ENCODE results near the gene ARMH2. TPM values are rescaled to one million over a fixed set of nuclear protein-coding genes. Genes with fewer than 3 reads are reported as not detected.

Gene ARMH2
- total and polyA plus RNA-seq, 2 donors (not counting 3 experiments of a cell fraction or from before 2014, with no cell fraction given): not detected

- ChIA-PET CTCF (interaction anchor here (0.9 to 1.6 kb wide), 3 partner anchors 11 to 198 kb away, joined by 3 to 7 read pairs (median 3); no protein-coding TSS in a partner anchor), POLR2A (no interaction called here)
- no peak overlapping the region for H2AFZ ChIP-seq (ENCODE audit: low read depth, low read length)
- H3K9me1 ChIP-seq (replicated peaks; ENCODE audit: control insufficient read depth, extremely low read depth, insufficient read depth, low read length): no peaks in the 10 kb centered on the region
- H3K9ac ChIP-seq (replicated peaks; ENCODE audit: extremely low read depth, insufficient read depth, low read length): no peak overlapping the region
- intact Hi-C loops (cut with micrococcal nuclease) (loop anchor here (5.0 to 10.0 kb wide), 3 partner anchors 238 to 396 kb away; no protein-coding TSS in a partner anchor), dilution Hi-C loops (cut with MboI; ENCODE audit: extremely low pct_ligation_motif_present, low sequenced_read_pairs) (no loop called here)
- no peaks in the 10 kb centered on the region for H4K20me1 ChIP-seq (replicated peaks; ENCODE audit: control insufficient read depth, extremely low read depth, insufficient read depth, low read length)
- no peak overlapping the region for H3K27ac ChIP-seq (ENCODE audit: insufficient read depth, low read depth, low read length)
- DNase-seq (ENCODE audit: low read depth, low spot score) (no peak), FAIRE-seq (no peak)
- TF ChIP-seq GATA2 (IDR thresholded peaks at IDR 0.05; ENCODE audit: insufficient read depth, insufficient read length, low read depth, low read length) (no peak), JUN (IDR thresholded peaks at IDR 0.05; ENCODE audit: borderline replicate concordance, insufficient read depth, insufficient read length, low read depth) (no peak), POLR2A (IDR thresholded peaks at IDR 0.05; ENCODE audit: low read depth, low read length) (no peak), FOS (IDR thresholded peaks at IDR 0.05; ENCODE audit: borderline replicate concordance, insufficient read depth, low read length) (no peak), CTCF (IDR thresholded peaks at IDR 0.05; ENCODE audit: extremely low read depth in 1 of 2, insufficient read depth in 1 of 2, low read depth in 1 of 2, low read length in 2 of 2) (no peak), POLR2AphosphoS5 (IDR thresholded peaks at IDR 0.05; ENCODE audit: insufficient read depth, low read depth, low read length) (no peak), MAX (IDR thresholded peaks at IDR 0.05; ENCODE audit: insufficient read depth, insufficient read length) (no peak), MYC (IDR thresholded peaks at IDR 0.05; ENCODE audit: low read depth, low read length) (no peak), EZH2 (IDR thresholded peaks at IDR 0.05; ENCODE audit: borderline replicate concordance, low read depth, low read length, severe bottlenecking) (no peak)
- no peak overlapping the region for H3K4me3 ChIP-seq (replicated peaks in 1 of 3; ENCODE audit: insufficient read depth in 1 of 3, low read depth in 1 of 3, low read length in 3 of 3)
- peaks cover 23% of the 10 kb centered on the region for H3K4me1 ChIP-seq (ENCODE audit: control insufficient read depth, extremely low read depth, insufficient read depth, low read length)
- no peaks in the 10 kb centered on the region for H3K9me3 ChIP-seq (replicated peaks; ENCODE audit: control insufficient read depth, insufficient read depth, low read length)
- H3K36me3 ChIP-seq (ENCODE audit: control insufficient read depth in 2 of 2, extremely low read depth in 1 of 2, insufficient read depth in 2 of 2, low read length in 2 of 2): peaks cover 0 to 15% of the 10 kb centered on the region in 2 experiments
- peaks cover 54% of the 10 kb centered on the region for H3K79me2 ChIP-seq (ENCODE audit: control insufficient read depth, insufficient read depth, low read length)
- H3K27me3 ChIP-seq (ENCODE audit: control insufficient read depth in 2 of 2, insufficient read depth in 2 of 2, low read length in 2 of 2): no peaks in the 10 kb centered on the region
- no peak overlapping the region for H3K4me2 ChIP-seq (ENCODE audit: insufficient read depth, low read length)
- BruUV-seq (replicated peaks): no TSS peak
Observed at GRCh38 chr6:24778878-24779277, 19.8 kb downstream of the ARMH2 start.
